ENCODE results near the gene PROM2.

PROM2 gene

DNA sequence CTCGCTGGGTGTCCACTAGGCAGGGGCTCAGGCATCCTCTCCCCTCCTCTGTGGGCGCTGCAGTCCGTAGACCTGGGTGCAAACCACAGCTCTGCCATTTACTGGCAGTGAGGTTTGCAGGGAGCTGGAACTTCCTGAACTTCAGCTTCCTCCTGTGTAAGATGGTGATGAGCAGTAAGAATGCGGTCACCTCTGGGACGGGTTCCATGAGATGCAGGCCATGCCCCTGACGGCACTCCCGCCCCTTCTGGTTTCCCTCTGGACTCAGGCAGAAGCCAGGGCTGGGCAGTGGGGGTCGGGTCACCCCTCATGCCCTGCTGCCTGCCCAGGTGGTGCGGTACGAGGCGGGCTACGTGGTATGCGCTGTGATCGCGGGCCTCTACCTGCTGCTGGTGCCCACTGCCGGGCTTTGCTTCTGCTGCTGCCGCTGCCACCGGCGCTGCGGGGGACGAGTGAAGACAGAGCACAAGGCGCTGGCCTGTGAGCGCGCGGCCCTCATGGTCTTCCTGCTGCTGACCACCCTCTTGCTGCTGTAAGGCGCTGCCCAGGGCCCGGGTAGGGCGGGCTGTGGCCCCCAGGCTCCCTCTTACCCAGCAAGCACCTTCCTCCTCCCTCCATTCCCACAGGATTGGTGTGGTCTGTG is 1.5 kb downstream of the PROM2 start:
- no peak for TF ChIP-seq ZNF274 (IDR thresholded peaks at IDR 0.05; ENCODE audit: low read depth, low read length)
- H3K4me3 ChIP-seq (ENCODE audit: low read length), result no peak overlapping the region

DNA sequence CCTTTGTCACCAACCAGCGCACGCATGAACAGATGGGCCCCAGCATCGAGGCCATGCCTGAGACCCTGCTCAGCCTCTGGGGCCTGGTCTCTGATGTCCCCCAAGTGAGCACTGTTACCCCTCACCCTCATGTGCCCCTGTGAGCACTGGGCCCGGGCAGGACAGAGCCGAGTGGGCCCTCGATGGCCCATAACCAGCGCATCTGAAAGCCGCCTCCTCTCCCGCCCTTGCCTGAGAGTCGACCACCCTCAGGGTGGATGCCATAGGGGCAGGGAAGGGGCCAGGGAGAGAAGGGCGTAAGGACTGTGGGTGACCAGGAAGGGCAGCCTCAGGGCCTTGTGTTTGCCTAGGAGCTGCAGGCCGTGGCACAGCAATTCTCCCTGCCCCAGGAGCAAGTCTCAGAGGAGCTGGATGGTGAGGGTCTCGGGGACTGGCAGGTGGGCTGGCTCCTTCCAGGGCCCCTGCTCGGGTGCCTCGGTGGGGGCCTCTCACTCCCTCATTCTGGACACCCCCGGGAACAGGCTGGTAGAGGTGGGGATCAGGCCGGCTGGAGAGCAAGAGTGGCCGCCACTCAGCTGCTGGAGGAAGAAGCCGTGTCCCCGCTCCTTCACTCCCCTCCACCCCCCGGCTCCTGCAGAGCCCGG is 2.1 kb downstream of the PROM2 start:
- no peak for TF ChIP-seq ZNF274 (IDR thresholded peaks at IDR 0.05; ENCODE audit: low read depth, low read length)
- no peak overlapping the region for H3K4me3 ChIP-seq (ENCODE audit: low read length)

DNA sequence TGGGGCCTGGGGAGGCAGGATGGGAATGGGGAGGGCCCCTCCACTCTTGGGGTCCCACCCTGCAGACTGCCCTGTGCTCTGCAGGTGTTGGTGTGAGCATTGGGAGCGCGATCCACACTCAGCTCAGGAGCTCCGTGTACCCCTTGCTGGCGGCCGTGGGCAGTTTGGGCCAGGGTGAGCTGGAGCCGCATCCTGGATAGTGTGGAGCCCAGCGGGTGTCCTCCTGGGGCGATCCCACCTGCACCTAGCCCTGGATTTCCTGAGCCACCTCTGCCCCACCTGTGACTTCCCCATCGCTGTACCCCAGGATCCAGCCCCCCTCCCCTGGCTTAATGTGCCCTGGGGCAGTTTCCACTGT is 2.6 kb downstream of the PROM2 start:
- no peak for TF ChIP-seq ZNF274 (IDR thresholded peaks at IDR 0.05; ENCODE audit: low read depth, low read length)
- H3K4me3 ChIP-seq (ENCODE audit: low read length), result no peak overlapping the region

DNA sequence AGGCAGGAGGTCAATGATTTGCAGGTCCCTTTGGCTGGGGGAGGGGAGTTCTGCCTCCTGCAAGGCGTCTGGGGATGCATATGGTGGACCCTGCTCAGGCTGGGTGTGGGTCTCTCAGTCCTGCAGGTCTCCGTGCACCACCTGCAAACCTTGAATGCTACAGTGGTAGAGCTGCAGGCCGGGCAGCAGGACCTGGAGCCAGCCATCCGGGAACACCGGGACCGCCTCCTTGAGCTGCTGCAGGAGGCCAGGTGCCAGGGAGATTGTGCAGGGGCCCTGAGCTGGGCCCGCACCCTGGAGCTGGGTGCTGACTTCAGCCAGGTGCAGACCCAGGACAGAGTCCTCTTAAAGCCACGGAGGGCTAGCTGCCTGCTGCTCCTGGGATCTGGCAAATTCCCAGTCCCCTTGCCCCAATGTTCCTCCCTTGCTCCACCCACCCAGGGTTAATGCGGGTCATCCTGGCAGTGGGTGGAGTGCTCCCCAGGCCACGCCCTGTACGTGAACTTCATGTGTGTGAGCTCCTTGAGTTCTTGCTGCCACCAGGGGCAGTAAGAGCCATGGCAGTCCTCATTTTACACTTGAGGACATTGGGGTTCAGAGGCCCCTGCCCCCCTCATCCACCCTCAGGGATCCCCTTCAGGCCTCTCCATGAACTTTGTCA is 3.1 kb downstream of the PROM2 start:
- no peak overlapping the region for H3K4me3 ChIP-seq (ENCODE audit: low read length)
- TF ChIP-seq ZNF274 (IDR thresholded peaks at IDR 0.05; ENCODE audit: low read depth, low read length), result no peak

DNA sequence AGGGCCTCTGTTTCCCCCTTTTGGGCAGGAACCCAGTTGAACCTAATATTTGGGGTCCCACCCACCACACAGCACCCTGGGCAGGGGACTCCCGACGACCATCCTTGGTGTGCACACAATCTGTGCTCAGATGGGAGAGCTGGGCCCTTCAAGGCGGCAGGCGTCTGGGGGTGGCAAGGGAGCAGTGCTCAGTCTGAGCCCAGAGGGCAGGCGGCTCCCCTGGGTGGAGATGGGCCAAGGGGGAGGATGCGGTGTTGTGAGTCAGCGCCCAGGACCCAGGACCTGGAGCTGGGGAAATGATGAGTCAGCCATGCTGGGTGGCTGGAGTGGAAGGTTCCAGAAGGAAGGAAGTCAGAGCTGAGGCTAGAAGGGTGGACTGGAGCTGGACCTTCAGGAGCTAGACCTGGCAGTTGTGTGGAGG is 3.8 kb downstream of the PROM2 start:
- TF ChIP-seq ZNF274 (IDR thresholded peaks at IDR 0.05; ENCODE audit: low read depth, low read length), result no peak
- no peak overlapping the region for H3K4me3 ChIP-seq (ENCODE audit: low read length)

DNA sequence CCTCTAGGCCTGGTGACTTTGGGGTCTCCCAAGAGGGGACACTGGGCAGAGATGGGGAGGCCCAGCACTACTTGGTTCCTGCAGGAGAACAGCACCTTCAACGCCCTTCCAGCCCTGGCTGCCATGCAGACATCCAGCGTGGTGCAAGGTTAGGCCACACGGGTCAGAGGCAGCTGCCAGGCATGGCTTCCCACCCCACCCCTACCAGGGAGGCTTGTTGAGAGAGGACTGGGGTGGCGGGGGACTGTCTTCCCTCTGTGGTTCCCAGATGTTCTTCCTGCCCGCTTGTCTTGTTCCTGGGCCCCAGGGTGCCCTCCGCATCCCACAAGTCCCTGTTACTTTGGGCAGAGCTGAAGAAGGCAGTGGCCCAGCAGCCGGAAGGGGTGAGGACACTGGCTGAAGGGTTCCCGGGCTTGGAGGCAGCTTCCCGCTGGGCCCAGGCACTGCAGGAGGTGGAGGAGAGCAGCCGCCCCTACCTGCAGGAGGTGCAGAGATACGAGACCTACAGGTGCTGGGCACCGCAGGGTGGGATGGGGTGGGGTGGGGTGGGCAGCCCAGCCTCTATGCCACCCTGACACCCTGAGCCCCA is 4.5 kb downstream of the PROM2 start:
- no peak for TF ChIP-seq ZNF274 (IDR thresholded peaks at IDR 0.05; ENCODE audit: low read depth, low read length)
- H3K4me3 ChIP-seq (ENCODE audit: low read length), result no peak overlapping the region

DNA sequence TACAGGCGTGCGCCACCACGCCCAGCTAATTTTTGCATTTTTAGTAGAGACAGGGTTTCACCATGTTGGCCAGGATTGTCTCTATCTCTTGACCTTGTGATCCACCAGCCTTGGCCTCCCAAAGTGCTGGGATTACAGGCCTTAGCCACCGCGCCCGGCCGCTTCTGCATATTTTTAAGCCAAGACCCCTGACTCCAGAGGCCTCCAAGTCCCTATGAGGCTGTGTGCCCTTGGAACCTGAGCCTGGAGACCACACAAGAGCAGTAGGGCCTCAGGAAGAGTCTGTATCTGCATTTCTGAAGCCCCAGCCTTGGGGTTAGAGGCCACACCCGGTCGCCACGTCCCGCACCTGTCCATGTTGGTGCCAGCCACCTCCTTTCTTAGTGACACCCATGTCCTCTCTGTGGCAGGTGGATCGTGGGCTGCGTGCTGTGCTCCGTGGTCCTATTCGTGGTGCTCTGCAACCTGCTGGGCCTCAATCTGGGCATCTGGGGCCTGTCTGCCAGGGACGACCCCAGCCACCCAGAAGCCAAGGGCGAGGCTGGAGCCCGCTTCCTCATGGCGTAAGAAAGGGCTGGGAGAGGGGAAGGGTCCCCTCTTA is 5.3 kb downstream of the PROM2 start:
- no peak for TF ChIP-seq ZNF274 (IDR thresholded peaks at IDR 0.05; ENCODE audit: low read depth, low read length)
- H3K4me3 ChIP-seq (ENCODE audit: low read length), result no peak overlapping the region

DNA sequence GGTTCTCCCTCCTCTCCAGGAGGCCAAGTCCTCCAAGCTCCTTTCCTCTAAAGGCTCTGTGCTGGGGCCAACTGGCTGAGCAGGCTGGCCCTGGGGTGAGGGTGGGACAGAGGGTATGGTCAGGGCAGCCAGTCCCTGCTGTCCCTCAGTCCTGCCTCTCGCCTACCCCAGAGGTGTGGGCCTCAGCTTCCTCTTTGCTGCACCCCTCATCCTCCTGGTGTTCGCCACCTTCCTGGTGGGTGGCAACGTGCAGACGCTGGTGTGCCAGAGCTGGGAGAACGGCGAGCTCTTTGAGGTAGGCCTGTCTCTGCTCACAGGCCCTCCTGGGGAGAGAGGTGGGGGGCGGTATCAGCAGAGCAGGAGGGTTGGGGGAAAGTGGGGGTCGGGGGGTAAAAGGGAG is 6.8 kb downstream of the PROM2 start:
- TF ChIP-seq ZNF274 (IDR thresholded peaks at IDR 0.05; ENCODE audit: low read depth, low read length), result no peak
- H3K4me3 ChIP-seq (ENCODE audit: low read length), result no peak overlapping the region

DNA sequence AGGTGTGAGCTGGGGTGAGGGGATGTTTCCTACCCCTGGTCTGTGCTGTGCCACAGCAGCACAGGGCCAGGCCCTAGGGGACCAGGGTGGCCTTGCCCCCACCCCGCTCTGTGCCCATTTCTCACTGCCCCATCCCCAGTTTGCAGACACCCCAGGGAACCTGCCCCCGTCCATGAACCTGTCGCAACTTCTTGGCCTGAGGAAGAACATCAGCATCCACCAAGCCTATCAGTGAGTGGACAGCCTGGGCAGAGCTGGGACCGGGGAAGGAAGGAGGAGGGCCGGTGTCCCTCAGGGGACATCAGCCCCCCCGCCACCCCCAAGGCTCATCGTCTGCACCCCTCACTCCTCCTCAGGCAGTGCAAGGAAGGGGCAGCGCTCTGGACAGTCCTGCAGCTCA is 7.5 kb downstream of the PROM2 start:
- H3K4me3 ChIP-seq (ENCODE audit: low read length), result no peak overlapping the region
- no peak for TF ChIP-seq ZNF274 (IDR thresholded peaks at IDR 0.05; ENCODE audit: low read depth, low read length)

DNA sequence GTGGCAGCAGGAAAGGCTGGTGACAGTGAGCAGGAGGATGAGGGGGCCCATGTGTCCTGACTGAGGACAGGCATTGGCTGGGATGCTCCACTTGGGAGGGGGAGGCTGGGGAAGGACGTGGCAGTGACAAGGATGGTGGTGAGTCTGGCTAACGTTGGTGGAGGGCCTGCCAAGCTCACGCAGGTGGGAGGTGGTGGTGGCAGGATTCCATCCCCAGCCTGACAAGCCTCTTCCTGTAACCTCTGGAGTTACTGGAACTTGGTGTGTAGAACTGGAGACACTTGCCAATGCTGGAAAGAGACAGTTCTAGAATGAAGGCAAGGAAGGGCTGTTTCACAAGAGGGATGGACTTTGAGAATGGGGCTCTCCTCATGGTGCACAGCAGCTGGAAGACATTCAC is 8.2 kb downstream of the PROM2 start:
- H3K4me3 ChIP-seq (ENCODE audit: low read length), result no peak overlapping the region
- TF ChIP-seq ZNF274 (IDR thresholded peaks at IDR 0.05; ENCODE audit: low read depth, low read length), result no peak

DNA sequence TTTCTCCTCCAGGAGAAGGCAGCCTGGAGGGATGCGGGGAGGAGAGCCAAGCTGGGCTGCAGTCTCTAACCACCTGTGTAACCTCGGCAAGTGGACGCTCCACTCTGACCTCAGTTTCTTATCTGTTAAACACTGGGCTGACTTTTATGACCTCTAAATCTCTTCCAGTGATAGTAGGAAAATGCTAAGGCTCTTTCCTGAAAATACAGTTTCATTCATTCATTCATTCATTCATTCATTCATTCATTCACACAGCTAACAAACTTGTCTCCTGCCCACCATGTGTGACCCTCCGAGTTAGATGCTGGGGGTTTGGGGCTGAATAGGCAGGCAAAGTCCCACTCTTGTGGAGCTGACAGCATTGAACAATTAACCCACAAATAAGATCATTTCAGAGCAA is 9.3 kb downstream of the PROM2 start:
- no peak overlapping the region for H3K4me3 ChIP-seq (ENCODE audit: low read length)
- TF ChIP-seq ZNF274 (IDR thresholded peaks at IDR 0.05; ENCODE audit: low read depth, low read length), result no peak

DNA sequence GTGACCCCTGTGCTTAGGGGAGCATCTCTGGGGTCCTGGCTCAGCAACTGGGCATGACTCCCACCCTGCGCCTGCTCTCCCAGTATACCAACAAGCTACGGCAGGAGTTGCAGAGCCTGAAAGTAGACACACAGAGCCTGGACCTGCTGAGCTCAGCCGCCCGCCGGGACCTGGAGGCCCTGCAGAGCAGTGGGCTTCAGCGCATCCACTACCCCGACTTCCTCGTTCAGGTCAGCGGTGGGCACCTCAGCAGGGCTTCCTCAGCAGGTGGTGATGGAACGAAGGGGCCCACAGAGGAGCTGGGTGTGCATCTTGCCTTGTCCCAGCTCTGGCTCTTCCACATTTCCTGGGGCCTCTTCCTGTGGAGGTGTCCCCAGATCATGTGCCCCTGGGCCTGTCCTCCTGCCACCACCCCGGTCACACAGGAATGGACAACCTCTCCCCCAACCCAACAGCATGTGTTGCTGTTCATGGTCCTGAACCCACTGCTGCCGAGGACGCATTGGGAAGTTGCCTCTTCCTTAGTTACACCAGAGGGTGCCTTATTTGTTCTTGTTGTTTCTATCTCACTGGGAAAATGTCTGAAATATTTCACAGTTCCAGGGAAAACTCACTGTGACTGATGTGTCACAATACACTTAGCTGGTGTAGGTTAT is 10.8 kb downstream of the PROM2 start:
- no peak for TF ChIP-seq ZNF274 (IDR thresholded peaks at IDR 0.05; ENCODE audit: low read depth, low read length)

DNA sequence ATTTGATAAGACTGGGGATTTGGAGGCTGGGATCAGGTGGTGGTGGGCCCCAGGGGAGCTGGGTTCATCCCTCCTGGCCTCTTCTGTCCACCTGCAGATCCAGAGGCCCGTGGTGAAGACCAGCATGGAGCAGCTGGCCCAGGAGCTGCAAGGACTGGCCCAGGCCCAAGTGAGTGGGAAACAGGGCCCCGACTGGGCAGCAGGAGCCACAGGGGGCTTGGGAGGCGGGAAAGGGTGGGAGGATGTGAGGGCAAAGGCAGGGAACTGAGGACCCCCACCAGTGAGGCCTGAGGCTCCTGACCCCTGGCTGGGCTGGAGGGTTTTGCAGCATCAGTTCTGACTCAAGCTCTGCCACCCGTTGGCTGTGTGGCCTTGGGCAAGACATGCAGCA is 11.3 kb downstream of the PROM2 start:
- no peak for TF ChIP-seq ZNF274 (IDR thresholded peaks at IDR 0.05; ENCODE audit: low read depth, low read length)
- no peak overlapping the region for H3K4me3 ChIP-seq (ENCODE audit: low read length)

More for the DNA sequence above, 10.8 kb downstream of the PROM2 start:
- H3K4me3 ChIP-seq (ENCODE audit: low read length), result no peak overlapping the region

DNA sequence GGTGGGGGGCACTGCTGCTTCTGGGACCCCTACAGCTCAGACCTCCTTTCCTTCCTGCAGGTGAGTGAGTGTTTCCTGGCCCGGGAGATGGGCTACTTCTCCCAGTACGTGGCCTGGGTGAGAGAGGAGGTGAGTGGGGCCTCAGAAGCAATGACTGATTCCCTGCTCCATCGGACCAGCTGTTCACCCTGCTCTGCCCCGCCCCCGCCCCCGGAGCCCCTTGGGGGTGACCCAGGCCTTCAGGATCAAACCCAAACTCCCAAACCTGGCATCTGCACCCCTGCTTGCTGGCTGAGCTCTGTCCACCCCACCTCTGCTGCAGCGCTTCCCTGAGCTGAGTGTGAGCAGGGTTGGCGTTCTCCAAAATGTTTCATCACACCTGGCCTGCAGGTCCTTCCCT is 13.1 kb downstream of the PROM2 start:
- TF ChIP-seq ZNF274 (IDR thresholded peaks at IDR 0.05; ENCODE audit: low read depth, low read length), result no peak
- no peak overlapping the region for H3K4me3 ChIP-seq (ENCODE audit: low read length)
